GM21390 (cell line): ENCODE data around the gene ASPN.

Source experiments
- ATAC-seq: cut with Tn5 transposase; IDR thresholded peaks from one replicate; pipeline ENCODE4 v1.9.1; 2021; ENCODE audit not compliant: unreplicated experiment

Gene ASPN

DNA sequence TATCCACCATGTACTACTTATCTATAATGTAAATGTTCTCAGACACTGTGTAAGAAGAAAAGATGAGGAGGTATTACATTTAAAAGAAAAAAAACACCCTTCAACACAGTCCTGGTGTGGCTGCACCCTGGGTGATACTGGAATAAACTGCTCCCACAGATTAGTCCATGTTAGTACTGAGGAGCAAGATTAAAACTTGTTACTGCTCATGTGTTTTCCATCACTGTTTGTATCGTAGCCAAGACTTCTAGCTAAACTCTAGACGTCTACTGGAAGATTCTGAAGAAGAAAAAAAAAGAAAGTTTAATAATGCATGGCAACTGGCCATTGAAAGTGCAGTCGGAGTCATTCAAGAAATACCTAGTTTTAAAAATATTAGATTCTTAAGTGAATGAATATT, at the start of gene ASPN:
ASPN (minus strand) TSS at position 178 of the 400 bp plus-strand sequence.
- ATAC-seq = no peak

DNA sequence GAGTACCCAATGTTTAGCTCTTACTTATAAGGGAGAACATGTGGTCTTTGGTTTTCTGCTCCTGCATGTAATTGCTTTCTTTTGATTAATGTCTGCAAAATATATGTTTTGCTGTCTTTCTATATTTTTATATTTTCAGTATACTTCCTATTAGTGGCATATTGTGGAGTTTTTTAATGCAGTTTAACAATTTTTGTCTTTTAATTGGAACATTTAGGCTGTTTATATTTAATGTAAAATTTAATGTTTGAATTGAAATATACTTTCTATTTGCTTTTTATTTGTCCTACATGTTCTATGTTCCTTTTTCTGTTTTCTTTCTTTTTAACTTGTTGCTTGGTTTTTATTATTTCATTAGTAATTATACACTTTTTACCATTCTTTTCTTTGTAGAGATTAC, 48.6 kb upstream of the ASPN start:
- ATAC-seq = no peak

DNA sequence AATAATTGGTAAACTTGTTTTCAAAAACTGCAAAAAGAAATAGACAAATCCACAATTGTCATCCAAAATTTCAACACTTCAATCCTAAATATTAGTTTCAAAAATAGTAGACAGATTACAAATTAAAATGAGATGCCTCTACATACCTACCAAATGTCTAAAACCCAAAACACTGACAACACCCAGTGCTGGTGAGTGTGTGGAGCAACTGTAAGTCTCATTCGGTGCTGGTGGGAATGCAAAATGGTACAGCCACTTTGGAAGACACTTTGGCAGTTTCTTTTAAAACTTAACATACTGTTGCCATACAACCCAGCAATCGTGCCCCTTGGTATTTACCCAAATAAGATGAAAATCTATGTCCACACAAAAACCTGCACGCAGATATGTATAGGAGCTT, 46.8 kb upstream of the ASPN start:
- ATAC-seq = no peak

DNA sequence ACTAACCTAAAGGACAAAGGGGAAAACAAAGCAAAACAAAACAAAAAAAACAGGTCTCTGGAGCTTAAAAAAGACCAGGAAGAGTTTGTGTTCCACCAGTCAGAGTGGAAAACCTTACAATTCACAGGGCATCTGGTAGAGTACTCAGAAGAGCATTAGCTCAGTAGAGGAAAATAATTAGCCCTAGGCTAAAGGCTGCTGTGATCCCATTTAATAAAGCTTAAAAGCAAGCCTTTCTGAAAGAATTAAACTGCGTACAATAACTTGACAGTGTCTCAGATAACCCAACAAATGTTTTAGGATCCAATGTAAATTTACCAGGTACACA, 46.2 kb upstream of the ASPN start:
- no peak for ATAC-seq

DNA sequence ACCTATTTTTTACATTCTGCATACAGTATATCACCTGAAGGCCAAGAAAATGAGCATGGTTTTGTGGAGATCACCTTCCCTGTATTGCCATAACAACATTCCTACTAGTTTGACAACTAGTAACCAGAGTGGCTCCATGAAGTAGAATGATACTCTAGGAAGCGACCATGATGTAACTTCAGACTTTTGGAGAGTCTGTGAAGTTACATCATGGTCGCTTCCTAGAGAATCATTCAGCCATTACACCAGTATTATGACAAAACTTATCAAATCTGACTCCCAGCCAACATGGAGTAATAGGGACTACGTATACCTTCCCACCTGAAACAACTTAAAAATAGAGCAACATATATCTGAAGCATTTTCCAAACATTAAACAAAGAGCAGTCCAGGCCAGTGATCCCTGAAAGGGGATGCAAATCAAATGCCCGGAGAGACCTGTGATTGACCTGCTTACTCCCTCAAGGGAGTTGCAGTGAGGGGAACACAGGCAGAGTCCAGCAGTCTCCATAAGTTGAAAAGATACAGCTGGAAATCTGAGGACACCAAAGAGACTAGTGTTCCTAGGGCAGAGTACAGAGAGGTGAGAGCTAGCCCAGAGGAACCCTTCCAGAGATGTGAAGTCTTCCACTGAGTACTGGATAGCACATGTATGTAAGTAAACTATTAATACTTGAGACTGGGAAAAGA, 45.7 kb upstream of the ASPN start:
- no peak for ATAC-seq

DNA sequence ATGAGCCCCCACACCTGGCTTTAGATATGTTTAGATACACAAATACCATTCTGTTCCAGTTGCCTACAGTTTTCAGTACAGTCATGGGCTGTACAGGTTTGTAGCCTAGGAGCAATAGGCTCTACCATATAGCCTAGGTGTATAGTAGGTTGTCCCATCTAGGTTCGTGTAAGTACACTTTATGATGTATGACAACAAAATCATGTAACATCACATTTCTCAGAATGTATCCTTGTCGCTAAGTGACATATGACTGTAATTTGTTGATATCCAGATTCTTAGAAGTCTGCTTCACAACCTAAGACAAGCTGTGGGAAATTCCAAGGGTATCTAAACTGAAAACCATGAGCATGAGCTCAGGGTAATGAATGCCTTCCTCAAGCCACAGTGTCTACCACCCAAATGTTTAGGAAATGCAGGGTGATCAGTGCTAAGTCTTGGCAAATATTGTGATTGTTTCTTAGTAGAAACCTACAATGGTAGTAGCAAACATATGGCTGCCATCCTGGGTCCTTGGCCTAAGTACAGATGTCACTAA, 45.1 kb upstream of the ASPN start:
- no peak for ATAC-seq

DNA sequence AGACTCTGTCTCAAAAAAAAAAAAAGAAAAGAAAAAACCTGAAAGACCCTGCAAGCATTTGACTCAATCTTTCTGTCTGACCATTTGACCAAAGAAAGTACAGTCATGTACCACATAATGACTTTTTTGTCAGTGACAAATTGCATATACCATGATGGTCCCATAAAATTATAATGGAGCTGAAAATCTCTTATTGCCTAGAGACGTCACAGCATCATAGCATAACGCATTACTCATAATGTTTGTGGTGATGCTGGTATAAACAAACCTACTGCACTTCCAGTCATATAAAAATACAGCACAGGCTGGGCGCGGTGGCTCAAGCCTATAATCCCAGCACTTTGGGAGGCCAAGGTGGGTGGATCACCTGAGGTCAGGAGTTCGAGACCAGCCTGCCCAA, 43.0 kb upstream of the ASPN start:
- no peak for ATAC-seq

DNA sequence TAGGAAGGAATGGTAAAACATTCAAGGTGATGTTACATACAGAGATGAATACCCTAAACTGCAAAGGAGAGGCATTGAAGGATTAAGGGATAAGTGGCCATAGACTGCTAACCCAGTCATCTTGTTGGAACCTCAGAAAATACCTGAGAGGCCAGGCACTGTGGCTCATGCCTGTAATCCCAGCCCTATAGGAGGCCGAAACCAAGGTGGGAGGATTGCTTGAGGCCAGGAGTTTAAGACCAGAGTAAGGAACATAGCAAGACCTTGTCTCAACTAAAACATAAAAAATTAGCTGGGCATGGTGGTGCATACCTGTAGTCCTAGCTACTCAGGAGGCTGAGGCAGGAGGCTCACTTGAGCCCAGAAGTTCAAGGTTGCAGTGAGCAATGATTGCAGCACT, 42.6 kb upstream of the ASPN start:
- ATAC-seq = no peak

DNA sequence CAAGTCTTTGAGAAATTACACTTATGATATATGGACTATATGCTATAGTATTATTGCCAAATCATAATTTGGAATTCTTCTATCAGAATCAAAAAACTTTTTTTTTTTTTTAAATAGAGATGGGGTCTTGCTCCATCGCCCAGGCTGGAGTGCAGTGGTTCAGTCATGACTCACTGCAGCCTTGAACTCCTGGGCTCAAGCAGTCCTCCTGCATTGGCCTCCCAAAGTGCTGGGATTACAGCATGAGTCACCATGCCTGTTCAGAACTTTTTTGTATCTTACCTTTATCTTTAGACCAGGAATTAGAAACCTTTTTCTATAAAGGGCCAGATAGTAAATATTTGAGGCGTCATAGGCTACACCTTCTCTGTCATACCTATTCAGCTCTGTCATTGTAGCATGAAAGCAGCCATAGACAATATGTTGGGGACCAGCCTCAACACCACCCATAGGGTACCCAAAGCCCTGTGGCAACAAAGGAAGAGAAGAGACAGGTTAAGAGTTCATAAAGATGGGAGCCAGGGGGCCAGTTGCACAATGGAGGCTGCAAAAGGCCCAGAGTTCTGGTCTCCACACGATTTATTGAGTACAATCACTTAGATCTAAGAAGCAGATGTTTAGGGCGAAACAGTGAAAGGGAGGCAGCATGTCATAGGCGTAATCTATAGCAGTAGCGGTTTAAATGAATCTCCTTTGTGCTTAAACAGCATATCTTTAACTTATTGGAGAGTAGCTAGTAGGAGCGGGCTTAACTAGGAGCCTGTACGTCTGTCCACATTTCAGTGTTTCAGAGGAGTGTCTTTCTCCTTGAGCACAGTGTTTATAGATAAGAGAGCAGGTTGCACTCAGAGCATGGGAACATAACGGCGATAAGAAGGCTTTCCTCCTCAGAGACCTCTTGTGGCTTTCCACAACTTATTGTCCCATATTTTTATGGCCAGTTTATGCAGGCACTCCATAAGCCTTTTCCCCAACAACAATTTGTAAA, 41.0 kb upstream of the ASPN start:
- ATAC-seq = no peak

DNA sequence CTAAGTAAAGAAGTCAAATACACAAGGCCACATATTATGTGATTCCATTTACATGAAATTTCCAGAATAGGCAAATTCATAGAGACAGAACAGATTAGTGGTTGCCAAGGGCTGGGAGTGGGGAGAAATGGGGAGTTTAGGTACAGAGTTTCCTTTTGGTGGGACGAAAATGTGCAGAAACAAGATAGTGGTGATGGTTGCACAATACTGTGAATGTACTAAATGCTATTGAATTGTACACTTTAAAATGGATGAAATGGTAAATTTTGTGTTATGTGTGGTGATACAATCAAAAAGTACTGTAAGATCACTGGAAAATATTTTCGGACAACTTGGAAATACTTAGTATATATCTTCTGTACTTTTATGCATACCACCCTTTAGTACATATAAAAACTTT, 38.5 kb upstream of the ASPN start:
- ATAC-seq = no peak

DNA sequence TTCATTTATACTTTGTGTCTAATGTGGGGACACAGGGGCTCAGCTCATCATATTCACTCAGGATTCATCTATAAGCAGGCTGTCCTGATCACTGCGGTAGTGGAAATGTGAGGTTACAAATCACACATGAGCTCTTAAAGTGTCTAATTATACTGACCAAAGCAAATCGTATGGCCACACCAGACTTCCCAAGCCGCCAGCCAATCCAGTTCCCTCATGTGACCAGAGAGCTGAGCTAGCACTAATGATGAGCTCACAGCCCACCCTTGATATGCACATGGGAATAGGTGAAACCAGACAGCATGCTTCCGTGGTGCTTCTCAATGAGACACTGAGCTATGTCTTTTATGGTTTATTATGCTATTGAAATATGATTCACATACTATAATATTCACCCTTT, 35.9 kb upstream of the ASPN start:
- no peak for ATAC-seq

DNA sequence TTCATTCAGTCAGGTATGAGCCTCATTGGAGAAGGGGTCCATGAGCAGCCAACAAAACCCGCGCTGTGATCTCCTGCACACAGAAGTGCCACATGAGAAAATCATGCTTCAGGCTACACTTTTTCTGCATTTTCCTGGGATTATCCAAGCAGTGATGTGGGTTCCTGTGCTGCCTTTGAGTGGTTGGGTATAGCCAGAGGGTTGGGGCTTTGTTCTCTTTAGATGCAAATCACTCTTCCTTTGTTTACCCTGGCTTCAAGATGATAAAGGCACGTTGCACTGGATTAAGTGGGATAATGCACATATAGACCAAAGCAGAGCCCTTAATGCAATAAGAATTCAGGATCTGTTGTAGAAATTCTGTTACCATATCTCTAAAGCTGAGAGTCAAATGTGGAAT, 34.7 kb upstream of the ASPN start:
- ATAC-seq = no peak

DNA sequence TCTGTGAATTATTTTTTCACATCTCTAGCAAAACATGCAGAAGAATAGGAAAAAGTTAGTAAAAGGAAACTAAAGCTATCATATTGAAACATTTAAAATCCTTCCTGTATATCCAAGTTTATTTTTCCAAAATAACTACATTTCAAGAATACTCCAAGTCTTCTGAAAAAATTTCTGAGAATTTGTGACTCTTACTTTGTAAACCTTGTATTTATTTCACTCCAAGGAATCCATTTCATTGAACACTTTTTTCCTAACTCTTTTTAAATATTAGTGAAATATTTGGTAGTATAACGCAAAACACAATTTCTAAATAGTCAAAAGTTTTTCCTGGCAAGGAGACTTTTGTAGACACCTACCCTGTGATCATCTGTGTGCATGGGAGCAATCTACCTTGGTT, 34.2 kb upstream of the ASPN start:
- no peak for ATAC-seq

DNA sequence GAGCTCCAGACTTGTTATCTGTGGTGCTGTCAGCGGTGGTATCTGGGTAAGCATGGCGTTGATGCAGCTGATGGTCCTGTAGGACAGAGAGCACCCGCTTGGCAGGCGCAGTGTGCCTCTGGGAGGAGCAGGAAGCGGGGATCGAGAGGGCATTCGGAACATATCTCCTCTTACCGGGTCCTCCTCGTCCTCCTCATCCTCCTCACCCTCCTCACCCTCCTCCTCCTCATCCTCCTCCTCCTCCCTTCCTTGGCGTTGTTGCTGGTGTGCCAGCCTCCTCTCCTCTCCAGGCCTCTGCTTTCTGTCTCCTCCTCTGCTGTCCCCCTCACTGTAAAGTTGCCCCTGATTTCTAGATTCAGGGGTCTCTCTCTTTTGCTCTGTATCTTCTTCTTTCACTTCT, 32.3 kb upstream of the ASPN start:
- ATAC-seq = no peak

DNA sequence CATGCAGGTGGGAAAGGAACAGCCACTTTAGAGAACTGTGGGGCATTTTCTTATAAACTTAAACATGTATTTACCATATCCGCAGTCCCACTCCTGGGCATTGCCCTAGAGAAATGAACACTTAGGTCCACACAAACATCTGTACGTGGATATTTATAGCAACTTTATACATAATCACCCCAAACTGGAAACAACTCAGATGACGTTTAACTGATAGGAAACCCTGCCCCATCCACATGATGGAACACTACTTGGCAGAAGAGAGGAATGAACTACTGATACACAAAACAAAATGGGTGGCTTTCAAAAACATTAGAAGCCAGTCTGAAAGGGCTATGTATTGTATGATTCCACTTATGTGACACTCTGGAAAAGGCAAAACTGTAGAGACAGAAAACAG, 31.0 kb upstream of the ASPN start:
- ATAC-seq = no peak

DNA sequence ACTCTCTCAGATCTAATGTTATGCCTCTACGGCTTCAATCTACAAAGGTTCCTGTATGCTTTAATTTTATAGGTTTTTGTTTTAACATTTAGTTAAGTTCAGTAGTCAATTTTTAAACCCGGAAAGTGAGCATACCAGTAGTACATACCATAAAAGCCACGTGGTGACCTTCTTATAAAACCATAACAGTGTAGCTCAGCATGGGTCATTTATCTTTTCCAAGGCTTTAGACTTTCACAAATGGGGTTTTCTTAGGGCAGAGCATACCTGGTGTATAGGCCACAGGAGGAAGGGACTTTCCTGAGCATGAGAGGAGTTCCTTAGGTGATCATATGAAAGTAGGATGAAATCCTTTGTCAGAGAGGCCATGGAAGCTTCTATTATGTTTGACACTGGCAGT, 30.3 kb upstream of the ASPN start:
- no peak for ATAC-seq

DNA sequence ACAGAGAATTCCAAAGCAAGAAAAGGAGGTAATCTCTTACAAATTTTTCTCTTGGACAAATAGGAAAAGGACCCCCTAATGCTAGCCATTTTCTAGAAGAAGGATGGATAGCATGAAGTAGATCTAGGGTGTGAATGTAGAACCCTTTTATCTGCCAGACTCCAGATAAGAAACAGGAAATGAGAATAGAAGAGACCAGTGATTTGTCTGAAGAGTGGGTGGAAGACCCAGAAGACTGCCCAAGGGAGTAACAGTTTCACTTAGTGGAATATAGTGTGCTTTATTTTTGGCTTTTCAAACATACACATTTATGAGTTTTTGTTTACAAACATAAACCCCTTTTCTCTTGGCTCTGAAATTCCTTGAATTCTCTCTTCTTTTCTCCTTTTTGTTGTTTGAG, 28.4 kb upstream of the ASPN start:
- ATAC-seq = no peak

DNA sequence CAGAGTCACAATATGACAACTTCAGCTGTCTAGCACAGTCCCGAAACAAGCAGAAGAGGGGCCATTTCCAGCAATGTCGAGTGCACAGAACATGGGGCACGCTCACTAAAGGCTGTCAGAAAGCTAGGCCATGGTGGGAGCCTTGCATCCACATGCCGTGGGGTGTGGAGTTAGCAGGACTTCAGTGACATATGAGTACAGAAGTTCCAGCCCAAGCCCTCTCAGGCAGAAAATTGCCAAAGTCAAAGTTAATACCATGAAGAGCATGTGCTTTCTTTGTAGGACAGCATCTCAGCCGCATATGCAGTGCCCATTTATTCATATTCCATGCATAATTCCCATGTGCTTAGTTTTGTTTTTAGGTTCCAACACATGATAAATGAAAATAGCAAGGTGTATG, 26.7 kb upstream of the ASPN start:
- no peak for ATAC-seq

DNA sequence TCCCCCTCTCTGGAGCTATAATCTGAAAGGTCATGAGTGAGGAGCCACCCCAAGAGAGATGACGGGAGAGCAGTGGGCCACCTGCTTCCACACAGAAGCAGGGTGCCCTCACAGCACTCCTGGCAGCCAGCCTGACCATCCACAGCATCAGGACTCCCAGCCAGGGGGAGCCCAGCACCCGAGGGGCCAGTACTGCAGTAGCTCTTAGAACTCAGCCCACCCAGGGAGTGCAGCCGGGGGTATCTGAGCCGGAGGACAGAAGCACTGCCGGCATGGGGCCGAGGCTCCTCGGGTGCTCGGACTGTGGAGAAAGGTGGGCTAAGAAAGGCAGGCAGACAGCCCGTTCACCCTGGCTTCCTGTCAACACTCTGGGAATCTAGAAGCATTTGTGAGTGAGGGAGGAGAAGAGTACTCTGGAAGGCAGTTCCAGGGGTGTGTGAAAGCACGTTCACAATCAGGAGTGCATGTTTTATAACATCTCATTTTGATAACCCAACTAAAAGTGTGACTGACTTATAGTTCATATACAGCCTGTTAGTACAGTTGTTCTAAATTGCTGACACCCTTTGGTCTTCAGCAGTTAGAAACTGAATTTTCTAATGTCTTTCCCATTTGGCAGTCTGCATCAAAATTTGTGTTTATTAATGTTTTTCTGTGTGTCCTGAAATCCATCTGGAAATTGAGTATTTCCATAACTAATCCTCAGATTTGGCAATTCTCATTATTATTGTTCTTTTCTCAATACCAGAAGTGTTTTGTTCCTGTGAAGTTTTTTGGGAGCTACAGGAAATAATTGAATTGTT, 25.9 kb upstream of the ASPN start:
- no peak for ATAC-seq

DNA sequence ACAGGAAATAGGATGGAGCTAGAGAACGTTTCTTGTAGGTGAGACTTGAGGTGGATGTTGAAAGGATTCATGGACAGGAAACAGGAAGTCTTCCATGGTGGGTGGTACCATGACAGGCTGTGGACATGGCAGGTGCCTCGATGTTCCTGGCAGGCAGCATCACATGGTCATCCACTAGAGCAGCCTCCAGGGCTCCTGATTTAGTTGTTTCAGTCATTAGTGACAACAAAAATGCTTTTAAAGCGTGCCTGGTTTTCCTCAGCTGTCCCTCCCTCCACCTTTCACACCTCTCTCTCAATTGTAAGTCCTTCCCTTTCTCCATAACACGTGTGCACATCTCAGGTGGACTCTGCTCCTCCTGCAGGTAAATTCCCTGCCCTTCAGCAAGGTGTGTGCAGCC, 25.2 kb upstream of the ASPN start:
- ATAC-seq = no peak

DNA sequence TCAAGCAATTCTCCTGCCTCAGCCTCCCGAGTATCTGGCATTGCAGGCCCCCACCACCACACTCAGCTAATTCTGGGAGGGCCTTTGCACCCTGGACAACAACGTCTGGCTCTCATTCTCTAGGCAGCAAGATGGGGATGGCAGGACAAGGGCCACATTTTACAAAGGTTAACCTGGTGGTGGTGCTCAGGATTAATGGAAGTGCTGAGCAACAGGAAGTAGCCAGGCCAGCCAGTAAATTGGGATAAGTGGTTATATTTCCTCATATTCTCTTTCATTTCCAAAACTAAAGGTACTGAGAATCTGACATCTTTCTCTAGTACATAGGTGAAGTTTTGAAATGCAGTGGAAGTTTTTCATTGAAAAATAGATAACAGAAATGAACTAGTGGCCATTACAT, 24.7 kb upstream of the ASPN start:
- no peak for ATAC-seq
